ENCODE results near the gene PTPRE. TPM values are rescaled to one million over a fixed set of nuclear protein-coding genes. Genes with fewer than 3 reads are reported as not detected.

PTPRE gene
- polyA plus RNA-seq, 1 of the 3 experiments (the other 2 are of a cell fraction): 11.8 TPM

GRCh38 chr10:127986531-127987466 is 79.9 kb downstream of the PTPRE start:
- no peak for DNase-seq
- Histone ChIP-seq H3F3A (replicated peaks; ENCODE audit: insufficient read depth) (peaks cover 21% of the 10 kb centered on the region), H3K9me2 (no peaks in the 10 kb centered on the region), H3K9me3 (no peaks in the 10 kb centered on the region), H3K4me1 (ENCODE audit: control insufficient read depth in 1 of 2, insufficient read depth in 2 of 2, low read depth in 1 of 2, low read length in 1 of 2) (peaks cover 8 to 19% of the 10 kb centered on the region in 2 experiments; a peak in 3 of 4 replicates), H3K4me2 (no peak overlapping the region), H3K27ac (ENCODE audit: low read depth in 2 of 2, low read length in 1 of 2) (no peak overlapping the region), H3K27me3 (ENCODE audit: insufficient read depth) (no peaks in the 10 kb centered on the region), H3K79me2 (ENCODE audit: insufficient read depth) (no peaks in the 10 kb centered on the region), H3K9ac (no peak overlapping the region), H3K4me3 (ENCODE audit: low read depth in 2 of 2, low read length in 1 of 2) (no peak overlapping the region), H2AFZ (ENCODE audit: low read depth) (no peak overlapping the region), H3K36me3 (replicated peaks in 1 of 2; ENCODE audit: control insufficient read depth in 1 of 2, insufficient read depth in 2 of 2, low read length in 1 of 2) (no peaks in the 10 kb centered on the region), H4K20me1 (ENCODE audit: insufficient read depth) (no peaks in the 10 kb centered on the region)
- ChIA-PET POLR2A (no interaction called here), CTCF (interaction anchor here (1.4 to 4.2 kb wide), 4 partner anchors 10 to 81 kb away, joined by 3 to 21 read pairs (median 10); partner anchors contain the start of gene PTPRE)
- WGBS (ENCODE audit: low lambda C conversion rate): 79% methylated on average over 14 of the region's 14 CpGs
- TF ChIP-seq, protein P1, sequence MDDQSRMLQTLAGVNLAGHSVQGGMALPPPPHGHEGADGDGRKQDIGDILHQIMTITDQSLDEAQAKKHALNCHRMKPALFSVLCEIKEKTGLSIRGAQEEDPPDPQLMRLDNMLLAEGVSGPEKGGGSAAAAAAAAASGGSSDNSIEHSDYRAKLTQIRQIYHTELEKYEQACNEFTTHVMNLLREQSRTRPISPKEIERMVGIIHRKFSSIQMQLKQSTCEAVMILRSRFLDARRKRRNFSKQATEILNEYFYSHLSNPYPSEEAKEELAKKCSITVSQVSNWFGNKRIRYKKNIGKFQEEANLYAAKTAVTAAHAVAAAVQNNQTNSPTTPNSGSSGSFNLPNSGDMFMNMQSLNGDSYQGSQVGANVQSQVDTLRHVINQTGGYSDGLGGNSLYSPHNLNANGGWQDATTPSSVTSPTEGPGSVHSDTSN (IDR thresholded peaks at IDR 0.05): peak; percentile 50
- no peak for TF ChIP-seq CTCF (IDR thresholded peaks at IDR 0.05)
- TF ChIP-seq USF2 (IDR thresholded peaks at IDR 0.05; ENCODE audit: borderline replicate concordance, low read depth, low read length): no peak
- no peak for TF ChIP-seq SMC3 (IDR thresholded peaks at IDR 0.05; ENCODE audit: low read depth, low read length)
- TF ChIP-seq, protein P2, sequence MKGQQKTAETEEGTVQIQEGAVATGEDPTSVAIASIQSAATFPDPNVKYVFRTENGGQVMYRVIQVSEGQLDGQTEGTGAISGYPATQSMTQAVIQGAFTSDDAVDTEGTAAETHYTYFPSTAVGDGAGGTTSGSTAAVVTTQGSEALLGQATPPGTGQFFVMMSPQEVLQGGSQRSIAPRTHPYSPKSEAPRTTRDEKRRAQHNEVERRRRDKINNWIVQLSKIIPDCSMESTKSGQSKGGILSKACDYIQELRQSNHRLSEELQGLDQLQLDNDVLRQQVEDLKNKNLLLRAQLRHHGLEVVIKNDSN (IDR thresholded peaks at IDR 0.05; ENCODE audit: borderline replicate concordance, low read depth): no peak
- TF ChIP-seq NRF1 (IDR thresholded peaks at IDR 0.05; ENCODE audit: low read depth, low read length): no peak
- TF ChIP-seq NFIC (IDR thresholded peaks at IDR 0.05; ENCODE audit: borderline replicate concordance): peak; percentile 12; the same call in 1 of the 2 replicates
- TF ChIP-seq MXI1 (IDR thresholded peaks at IDR 0.05; ENCODE audit: low read depth, low read length): no peak
- TF ChIP-seq TCF12 (IDR thresholded peaks at IDR 0.05): no peak
- no peak for TF ChIP-seq EP300 (IDR thresholded peaks at IDR 0.05; ENCODE audit: borderline replicate concordance in 1 of 2, low read depth in 1 of 2, low read length in 1 of 2)
- TF ChIP-seq ELF1 (IDR thresholded peaks at IDR 0.05): no peak
- TF ChIP-seq SIN3A (IDR thresholded peaks at IDR 0.05; ENCODE audit: borderline replicate concordance, low read depth, low read length): no peak
- no peak for TF ChIP-seq JUND (IDR thresholded peaks at IDR 0.05)
